NT2/D1 (cell line): ENCODE results near the gene COL11A2.

Source experiments
- DNase-seq: peaks from one replicate; pipeline ENCODE4 v3.0.0-alpha.2; 2011; ENCODE audit warnings: low read depth, low spot score
- H3K27me3 ChIP-seq: 2 replicates; pipeline ENCODE4 v1.6.0; 2011; ENCODE audit warnings: mild to moderate bottlenecking; ENCODE audit not compliant: insufficient read length, insufficient read depth
- H3K36me3 ChIP-seq: 2 replicates; pipeline ENCODE4 v1.6.1; 2011; ENCODE audit warnings: mild to moderate bottlenecking, low read length, mixed read lengths; ENCODE audit not compliant: insufficient read depth, insufficient read length
- H3K4me1 ChIP-seq: 2 replicates; pipeline ENCODE4 v1.5.1; 2011; ENCODE audit not compliant: insufficient read depth, insufficient read length
- H3K4me3 ChIP-seq: 2 replicates; pipeline ENCODE4 v1.5.1; 2011; ENCODE audit warnings: low read depth; ENCODE audit not compliant: insufficient read length
- H3K9ac ChIP-seq: 2 replicates; pipeline ENCODE4 v1.6.0; 2011; ENCODE audit warnings: low read depth; ENCODE audit not compliant: insufficient read length
- H3K9me3 ChIP-seq: 2 replicates; pipeline ENCODE4 v1.5.1; 2011; ENCODE audit warnings: mild to moderate bottlenecking, low read length; ENCODE audit not compliant: insufficient read depth
- SUZ12 ChIP-seq: IDR thresholded peaks from 2 replicates; pipeline ENCODE4 v1.6.1; 2011; ENCODE audit not compliant: insufficient read length, insufficient read depth; ENCODE audit errors: extremely low read depth
- YY1 ChIP-seq: IDR thresholded peaks from 2 replicates; pipeline ENCODE4 v1.6.1; 2011; ENCODE audit not compliant: insufficient read length, insufficient read depth
- ZNF274 ChIP-seq: IDR thresholded peaks from 2 replicates; pipeline ENCODE4 v1.6.1; 2011; ENCODE audit warnings: mild to moderate bottlenecking, low read depth, low read length

The COL11A2 gene

GRCh38 chr6:33200219-33201146 lies 8.2 kb upstream of the COL11A2 start, which contains the start of the genes RXRB and SLC39A7:
Gene RXRB, minus strand, starts transcription at chr6:33200665. Its CDS starts 189 bp downstream, at chr6:33200476.
Gene SLC39A7, plus strand, starts transcription at chr6:33200867. Its CDS starts 379 bp downstream, at chr6:33201246.
- TF ChIP-seq ZNF274 (no peak), YY1 (peak; percentile 94), SUZ12 (no peak)
- Histone ChIP-seq H3K9me3 (no peaks in the 10 kb centered on the region), H3K4me3 (peak within 1 kb of the TSS; percentile 95), H3K9ac (peak within 1 kb of the TSS; percentile 87), H3K4me1 (peaks cover 4% of the 10 kb centered on the region), H3K36me3 (peaks cover 43% of the 10 kb centered on the region), H3K27me3 (no peaks in the 10 kb centered on the region)
- peak; percentile 94 for DNase-seq

GRCh38 chr6:33199687-33200218 lies 7.5 kb upstream of the COL11A2 start:
- H3K4me1 ChIP-seq, result peaks cover 4% of the 10 kb centered on the region
- H3K4me3 ChIP-seq, result peak overlapping the region; percentile 95
- no peaks in the 10 kb centered on the region for H3K27me3 ChIP-seq
- DNase-seq, result no peak
- H3K36me3 ChIP-seq, result peaks cover 50% of the 10 kb centered on the region
- peak overlapping the region; percentile 87 for H3K9ac ChIP-seq
- TF ChIP-seq SUZ12, result no peak
- no peak for TF ChIP-seq YY1
- TF ChIP-seq ZNF274, result no peak
- no peaks in the 10 kb centered on the region for H3K9me3 ChIP-seq

GRCh38 chr6:33198853-33199436 lies 6.7 kb upstream of the COL11A2 start:
- no peaks in the 10 kb centered on the region for H3K27me3 ChIP-seq
- H3K9me3 ChIP-seq, result no peaks in the 10 kb centered on the region
- peaks cover 4% of the 10 kb centered on the region for H3K4me1 ChIP-seq
- no peak for TF ChIP-seq ZNF274
- TF ChIP-seq YY1, result no peak
- TF ChIP-seq SUZ12, result no peak
- H3K4me3 ChIP-seq, result no peak overlapping the region
- DNase-seq, result no peak
- peaks cover 55% of the 10 kb centered on the region for H3K36me3 ChIP-seq
- H3K9ac ChIP-seq, result peak overlapping the region; percentile 87

GRCh38 chr6:33198159-33198852 lies 6.0 kb upstream of the COL11A2 start:
- peaks cover 48% of the 10 kb centered on the region for H3K36me3 ChIP-seq
- no peak overlapping the region for H3K9ac ChIP-seq
- TF ChIP-seq ZNF274 (no peak), SUZ12 (no peak)

GRCh38 chr6:33197431-33198048 lies 5.3 kb upstream of the COL11A2 start:
- H3K9ac ChIP-seq, result no peak overlapping the region

More at GRCh38 chr6:33198159-33198852, 6.0 kb upstream of the COL11A2 start:
- Histone ChIP-seq H3K27me3 (no peaks in the 10 kb centered on the region), H3K4me1 (peaks cover 2% of the 10 kb centered on the region), H3K4me3 (no peak overlapping the region), H3K9me3 (no peaks in the 10 kb centered on the region)
- DNase-seq, result no peak

GRCh38 chr6:33195304-33196165 lies 3.3 kb upstream of the COL11A2 start:
- no peak overlapping the region for H3K4me3 ChIP-seq
- no peak overlapping the region for H3K9ac ChIP-seq
- peaks cover 24% of the 10 kb centered on the region for H3K27me3 ChIP-seq
- no peaks in the 10 kb centered on the region for H3K9me3 ChIP-seq
- DNase-seq, result no peak
- H3K4me1 ChIP-seq, result peaks cover 7% of the 10 kb centered on the region
- H3K36me3 ChIP-seq, result peaks cover 27% of the 10 kb centered on the region
- TF ChIP-seq YY1 (no peak), SUZ12 (no peak), ZNF274 (no peak)

More at GRCh38 chr6:33197431-33198048, 5.3 kb upstream of the COL11A2 start:
- Histone ChIP-seq H3K36me3 (peaks cover 41% of the 10 kb centered on the region), H3K4me3 (no peak overlapping the region), H3K4me1 (peaks cover 2% of the 10 kb centered on the region), H3K9me3 (no peaks in the 10 kb centered on the region), H3K27me3 (peaks cover 5% of the 10 kb centered on the region)
- TF ChIP-seq ZNF274, result no peak
- TF ChIP-seq SUZ12, result no peak
- TF ChIP-seq YY1, result no peak
- no peak for DNase-seq
